ENCODE measurements around the gene PITX3.

PITX3 gene

GRCh38 chr10:102240467-102241031 is 763 bp downstream of the PITX3 start:
- 25 to 27% methylated on average over 32 to 39 of the region's 39 CpGs for WGBS, 2 experiments (ENCODE audit: insufficient coverage in 2 of 2)
- peaks cover 5% of the 10 kb centered on the region for H3K4me1 ChIP-seq (ENCODE audit: control insufficient read depth, insufficient read depth, low read length, poor library complexity, severe bottlenecking)
- H3K36me3 ChIP-seq (ENCODE audit: control insufficient read depth, insufficient read depth, low read length) = no peaks in the 10 kb centered on the region
- H3K27ac ChIP-seq (ENCODE audit: low read depth, low read length, severe bottlenecking) = no peak overlapping the region
- H3K9me3 ChIP-seq (ENCODE audit: control insufficient read depth, low read length) = no peaks in the 10 kb centered on the region
- H3K4me3 ChIP-seq (ENCODE audit: extremely low read depth, insufficient read depth, low read length, poor library complexity, severe bottlenecking) = peak overlapping the region; percentile 52

- Histone ChIP-seq H3K4me1 (ENCODE audit: control insufficient read depth, insufficient read depth, low read length, poor library complexity, severe bottlenecking) (no peaks in the 10 kb centered on the region), H3K36me3 (ENCODE audit: control insufficient read depth, insufficient read depth, low read length) (no peaks in the 10 kb centered on the region), H3K27ac (ENCODE audit: low read depth, low read length, severe bottlenecking) (no peak overlapping the region), H3K9me3 (ENCODE audit: control insufficient read depth, low read length) (no peaks in the 10 kb centered on the region), H3K4me3 (ENCODE audit: extremely low read depth, insufficient read depth, low read length, poor library complexity, severe bottlenecking) (no peak overlapping the region)
- no CpG with 5 or more reads among the region's 4 CpGs for WGBS, 2 experiments (ENCODE audit: insufficient coverage in 2 of 2)
These were observed 3.5 kb downstream of the PITX3 start for GRCh38 chr10:102237711-102238252.

- H3K36me3 ChIP-seq (ENCODE audit: control insufficient read depth, insufficient read depth, low read length) = no peaks in the 10 kb centered on the region
- H3K27ac ChIP-seq (ENCODE audit: low read depth, low read length, severe bottlenecking) = no peak overlapping the region
- no peak overlapping the region for H3K4me3 ChIP-seq (ENCODE audit: extremely low read depth, insufficient read depth, low read length, poor library complexity, severe bottlenecking)
- no peaks in the 10 kb centered on the region for H3K4me1 ChIP-seq (ENCODE audit: control insufficient read depth, insufficient read depth, low read length, poor library complexity, severe bottlenecking)
- WGBS, 2 experiments (ENCODE audit: insufficient coverage in 2 of 2) = 74 to 78% methylated on average over 8 of the region's 8 CpGs
- no peaks in the 10 kb centered on the region for H3K9me3 ChIP-seq (ENCODE audit: control insufficient read depth, low read length)
These were observed 5.3 kb downstream of the PITX3 start for GRCh38 chr10:102236006-102236405.

- no peaks in the 10 kb centered on the region for H3K4me1 ChIP-seq (ENCODE audit: control insufficient read depth, insufficient read depth, low read length, poor library complexity, severe bottlenecking)
- H3K4me3 ChIP-seq (ENCODE audit: extremely low read depth, insufficient read depth, low read length, poor library complexity, severe bottlenecking) = no peak overlapping the region
- H3K36me3 ChIP-seq (ENCODE audit: control insufficient read depth, insufficient read depth, low read length) = no peaks in the 10 kb centered on the region
- no peaks in the 10 kb centered on the region for H3K9me3 ChIP-seq (ENCODE audit: control insufficient read depth, low read length)
- 77 to 100% methylated on average over 1 of the region's 1 CpG for WGBS, 2 experiments (ENCODE audit: insufficient coverage in 2 of 2)
- no peak overlapping the region for H3K27ac ChIP-seq (ENCODE audit: low read depth, low read length, severe bottlenecking)
These were observed 5.8 kb downstream of the PITX3 start for GRCh38 chr10:102235598-102235920.

- no peak overlapping the region for H3K4me3 ChIP-seq (ENCODE audit: extremely low read depth, insufficient read depth, low read length, poor library complexity, severe bottlenecking)
- H3K9me3 ChIP-seq (ENCODE audit: control insufficient read depth, low read length) = no peaks in the 10 kb centered on the region
- 62 to 82% methylated on average over 2 to 5 of the region's 12 CpGs for WGBS, 2 experiments (ENCODE audit: insufficient coverage in 2 of 2)
- no peaks in the 10 kb centered on the region for H3K36me3 ChIP-seq (ENCODE audit: control insufficient read depth, insufficient read depth, low read length)
- H3K4me1 ChIP-seq (ENCODE audit: control insufficient read depth, insufficient read depth, low read length, poor library complexity, severe bottlenecking) = peaks cover 3% of the 10 kb centered on the region
- no peak overlapping the region for H3K27ac ChIP-seq (ENCODE audit: low read depth, low read length, severe bottlenecking)
These were observed 6.3 kb downstream of the PITX3 start for GRCh38 chr10:102234888-102235597.

GRCh38 chr10:102233997-102234396 is 7.3 kb downstream of the PITX3 start:
- no peaks in the 10 kb centered on the region for H3K9me3 ChIP-seq (ENCODE audit: control insufficient read depth, low read length)
- no CpG with 5 or more reads among the region's 1 CpG for WGBS, 2 experiments (ENCODE audit: insufficient coverage in 2 of 2)
- peaks cover 3% of the 10 kb centered on the region for H3K4me1 ChIP-seq (ENCODE audit: control insufficient read depth, insufficient read depth, low read length, poor library complexity, severe bottlenecking)
- no peak overlapping the region for H3K27ac ChIP-seq (ENCODE audit: low read depth, low read length, severe bottlenecking)
- no peak overlapping the region for H3K4me3 ChIP-seq (ENCODE audit: extremely low read depth, insufficient read depth, low read length, poor library complexity, severe bottlenecking)
- H3K36me3 ChIP-seq (ENCODE audit: control insufficient read depth, insufficient read depth, low read length) = no peaks in the 10 kb centered on the region

- Histone ChIP-seq H3K27ac (ENCODE audit: low read depth, low read length, severe bottlenecking) (no peak overlapping the region), H3K36me3 (ENCODE audit: control insufficient read depth, insufficient read depth, low read length) (no peaks in the 10 kb centered on the region), H3K4me3 (ENCODE audit: extremely low read depth, insufficient read depth, low read length, poor library complexity, severe bottlenecking) (peak overlapping the region; percentile 23), H3K9me3 (ENCODE audit: control insufficient read depth, low read length) (no peaks in the 10 kb centered on the region), H3K4me1 (ENCODE audit: control insufficient read depth, insufficient read depth, low read length, poor library complexity, severe bottlenecking) (peaks cover 3% of the 10 kb centered on the region)
- WGBS, 2 experiments (ENCODE audit: insufficient coverage in 2 of 2) = 17 to 18% methylated on average over 65 to 74 of the region's 76 CpGs
These were observed 9.7 kb downstream of the PITX3 start for GRCh38 chr10:102231357-102232318.

GRCh38 chr10:102230861-102231356 is 10.4 kb downstream of the PITX3 start:
- H3K9me3 ChIP-seq (ENCODE audit: control insufficient read depth, low read length) = no peaks in the 10 kb centered on the region
- H3K4me3 ChIP-seq (ENCODE audit: extremely low read depth, insufficient read depth, low read length, poor library complexity, severe bottlenecking) = peak overlapping the region; percentile 23
- 1 to 3% methylated on average over 40 to 44 of the region's 52 CpGs for WGBS, 2 experiments (ENCODE audit: insufficient coverage in 2 of 2)

GRCh38 chr10:102230264-102230860 is 10.9 kb downstream of the PITX3 start:
- H3K4me1 ChIP-seq (ENCODE audit: control insufficient read depth, insufficient read depth, low read length, poor library complexity, severe bottlenecking) = peaks cover 9% of the 10 kb centered on the region
- H3K36me3 ChIP-seq (ENCODE audit: control insufficient read depth, insufficient read depth, low read length) = no peaks in the 10 kb centered on the region
- H3K27ac ChIP-seq (ENCODE audit: low read depth, low read length, severe bottlenecking) = no peak overlapping the region
- H3K4me3 ChIP-seq (ENCODE audit: extremely low read depth, insufficient read depth, low read length, poor library complexity, severe bottlenecking) = peak overlapping the region; percentile 23
- 4 to 5% methylated on average over 33 to 48 of the region's 50 CpGs for WGBS, 2 experiments (ENCODE audit: insufficient coverage in 2 of 2)
- H3K9me3 ChIP-seq (ENCODE audit: control insufficient read depth, low read length) = no peaks in the 10 kb centered on the region

More at GRCh38 chr10:102230861-102231356, 10.4 kb downstream of the PITX3 start:
- Histone ChIP-seq H3K4me1 (ENCODE audit: control insufficient read depth, insufficient read depth, low read length, poor library complexity, severe bottlenecking) (peaks cover 5% of the 10 kb centered on the region), H3K36me3 (ENCODE audit: control insufficient read depth, insufficient read depth, low read length) (no peaks in the 10 kb centered on the region), H3K27ac (ENCODE audit: low read depth, low read length, severe bottlenecking) (no peak overlapping the region)

GRCh38 chr10:102229810-102230263 is 11.5 kb downstream of the PITX3 start:
- no peaks in the 10 kb centered on the region for H3K36me3 ChIP-seq (ENCODE audit: control insufficient read depth, insufficient read depth, low read length)
- 1 to 3% methylated on average over 17 to 22 of the region's 24 CpGs for WGBS, 2 experiments (ENCODE audit: insufficient coverage in 2 of 2)
- peak overlapping the region; percentile 23 for H3K4me3 ChIP-seq (ENCODE audit: extremely low read depth, insufficient read depth, low read length, poor library complexity, severe bottlenecking)

More at GRCh38 chr10:102229810-102230263, 11.5 kb downstream of the PITX3 start:
- peaks cover 12% of the 10 kb centered on the region for H3K4me1 ChIP-seq (ENCODE audit: control insufficient read depth, insufficient read depth, low read length, poor library complexity, severe bottlenecking)
- no peak overlapping the region for H3K27ac ChIP-seq (ENCODE audit: low read depth, low read length, severe bottlenecking)
- H3K9me3 ChIP-seq (ENCODE audit: control insufficient read depth, low read length) = no peaks in the 10 kb centered on the region

Data from mesodermal cell (in vitro differentiated cells).